HG02943 (cell line): Measurements from ENCODE around the gene GAGE13.
"Not testable (repeated sequence)": the region's sequence is repeated elsewhere in the genome, so short reads cannot be mapped to it uniquely, and the experiment has no call there.

Experiments used
- ATAC-seq: cut with Tn5 transposase; IDR thresholded peaks from one replicate; pipeline ENCODE4 v1.9.1; 2021; ENCODE audit warnings: mild to moderate bottlenecking, low read depth, moderate library complexity; ENCODE audit not compliant: unreplicated experiment

Gene GAGE13

DNA sequence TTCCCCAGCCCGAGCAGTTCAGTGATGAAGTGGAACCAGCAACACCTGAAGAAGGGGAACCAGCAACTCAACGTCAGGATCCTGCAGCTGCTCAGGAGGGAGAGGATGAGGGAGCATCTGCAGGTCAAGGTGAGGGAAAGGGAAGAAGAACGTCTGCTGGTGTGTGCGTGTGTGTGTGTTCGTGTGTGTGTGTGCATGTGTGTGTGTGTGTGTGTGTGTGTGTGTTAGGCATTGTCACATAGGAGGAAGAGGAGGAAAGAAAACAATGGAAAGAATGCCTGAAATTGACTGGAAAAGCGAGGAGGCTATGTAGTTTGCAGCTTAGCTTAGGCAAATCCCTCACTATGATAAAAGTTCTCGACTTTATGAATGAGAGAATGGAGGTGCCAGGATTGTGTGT lies 7.6 kb upstream of the GAGE13 start:
- not testable (repeated sequence) for ATAC-seq

DNA sequence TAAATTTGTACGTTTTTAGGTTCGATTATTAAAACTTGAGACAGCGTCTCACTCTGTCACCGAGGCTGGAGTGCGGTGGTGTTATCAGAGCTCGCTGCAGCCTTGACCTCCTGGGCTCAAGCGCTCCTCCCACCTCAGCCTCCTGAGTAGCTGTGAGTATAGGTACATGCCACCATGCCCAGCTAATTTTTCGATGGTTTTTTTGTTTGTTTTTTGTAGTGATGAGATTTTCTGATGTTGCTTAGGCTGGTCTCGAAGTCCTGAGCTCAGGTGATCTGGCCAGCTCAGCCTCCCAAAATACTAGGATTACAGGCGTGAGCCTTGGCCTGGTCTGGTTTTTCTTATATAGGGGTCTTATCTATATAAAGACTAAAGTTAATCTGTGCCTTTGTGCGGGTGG lies 961 bp upstream of the GAGE13 start:
- ATAC-seq: not testable (repeated sequence)

DNA sequence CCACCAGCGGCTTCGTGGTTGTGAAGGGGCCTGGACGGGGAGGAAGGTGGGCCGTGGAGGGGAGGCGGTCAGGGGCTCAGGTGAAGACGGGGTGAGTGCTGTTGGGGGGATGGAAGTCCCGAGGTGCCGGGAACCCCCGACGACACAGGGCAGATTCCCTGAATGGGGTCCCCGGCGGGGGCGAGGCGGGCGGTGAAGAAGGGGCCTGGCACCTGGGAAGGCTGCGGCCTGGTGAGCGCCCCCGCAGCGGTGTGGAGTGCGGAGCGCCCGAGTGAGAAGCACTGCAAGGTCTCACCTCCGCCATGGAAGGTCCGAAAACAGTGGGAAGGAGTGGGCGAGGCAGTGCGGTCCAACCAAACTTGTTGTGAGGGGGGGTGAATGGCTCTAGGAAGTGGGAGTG lies 459 bp downstream of the GAGE13 start:
- ATAC-seq: not testable (repeated sequence)

DNA sequence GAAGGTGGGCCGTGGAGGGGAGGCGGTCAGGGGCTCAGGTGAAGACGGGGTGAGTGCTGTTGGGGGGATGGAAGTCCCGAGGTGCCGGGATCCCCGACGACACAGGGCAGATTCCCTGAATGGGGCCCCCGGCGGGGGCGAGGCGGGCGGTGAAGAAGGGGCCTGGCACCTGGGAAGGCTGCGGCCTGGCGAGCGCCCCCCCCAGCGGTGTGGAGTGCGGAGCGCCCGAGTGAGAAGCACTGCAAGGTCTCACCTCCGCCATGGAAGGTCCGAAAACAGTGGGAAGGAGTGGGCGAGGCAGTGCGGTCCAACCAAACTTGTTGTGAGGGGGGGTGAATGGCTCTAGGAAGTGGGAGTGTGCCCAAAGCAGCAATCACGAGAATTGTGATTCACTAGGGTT lies 10.1 kb downstream of the GAGE13 start:
- not testable (repeated sequence) for ATAC-seq

DNA sequence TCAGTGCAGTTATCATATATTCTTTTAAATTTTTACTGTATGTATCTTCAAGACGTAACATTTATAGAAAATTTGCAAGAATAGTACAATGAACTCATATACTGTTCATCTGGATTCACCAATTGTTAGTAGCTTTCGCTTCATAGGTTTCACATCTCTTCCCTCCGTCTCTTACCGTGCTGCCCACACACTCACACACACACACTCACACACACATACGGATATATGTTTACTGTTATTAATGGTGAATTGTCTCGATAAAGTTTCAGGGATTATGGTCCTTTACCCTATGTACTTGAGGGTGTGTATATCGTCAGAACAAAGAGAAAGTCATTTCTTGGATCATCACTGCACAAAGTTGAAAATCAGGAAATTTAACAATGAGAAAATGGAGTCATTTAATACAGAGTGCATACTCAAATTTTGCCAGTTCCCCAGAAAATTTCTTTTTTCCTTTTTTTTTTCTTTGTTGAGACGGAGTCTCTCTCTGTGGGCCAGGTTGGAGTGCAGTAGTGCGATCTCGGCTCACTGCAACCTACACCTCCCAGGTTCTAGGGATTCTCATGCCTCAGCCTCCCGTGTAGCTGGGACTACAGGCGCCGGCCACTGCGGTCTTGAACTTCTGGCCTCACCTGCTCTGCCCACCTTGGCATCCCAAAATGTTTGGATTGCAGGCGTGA lies 13.3 kb downstream of the GAGE13 start:
- not testable (repeated sequence) for ATAC-seq

DNA sequence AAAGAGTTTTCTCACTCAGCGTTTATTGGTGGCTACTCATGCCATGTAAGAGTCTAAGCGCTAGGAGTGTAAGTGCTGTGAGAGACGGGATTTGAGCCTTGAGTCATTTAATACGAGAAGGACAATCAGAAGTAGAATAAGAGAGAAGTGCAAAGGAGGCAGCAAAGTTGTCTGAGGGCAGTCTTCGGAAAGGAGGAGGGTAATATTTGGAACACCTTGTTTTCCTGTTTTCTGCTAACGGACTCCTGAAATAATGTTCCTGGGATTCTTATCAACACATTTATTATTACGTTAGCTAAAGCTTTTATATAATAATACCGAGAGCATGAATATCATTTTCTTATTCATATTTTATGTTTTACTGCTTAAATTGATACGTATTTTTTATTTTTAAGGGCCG lies 14.0 kb downstream of the GAGE13 start:
- not testable (repeated sequence) for ATAC-seq

DNA sequence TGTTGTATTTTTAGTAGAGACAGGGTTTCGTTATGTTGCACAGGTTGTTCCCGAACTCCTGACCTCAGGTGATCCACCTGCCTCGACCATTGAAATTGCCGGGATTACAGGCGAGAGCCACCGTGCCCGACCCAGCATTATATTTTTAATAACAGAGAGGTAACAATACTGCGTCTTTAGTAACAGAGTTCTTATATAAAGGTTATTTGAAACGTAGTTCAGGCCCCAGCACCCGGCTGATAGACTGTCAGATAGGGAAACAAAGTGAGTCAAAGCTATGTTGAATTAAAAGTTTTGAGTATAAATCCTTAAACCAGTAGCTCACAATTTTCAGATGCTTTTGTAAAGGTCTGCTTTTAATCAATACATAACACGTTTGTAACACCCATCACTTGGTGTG lies 14.8 kb downstream of the GAGE13 start:
- ATAC-seq: not testable (repeated sequence)
